ENCODE results near the gene CENPN.

Gene CENPN

GRCh38 chr16:81004646-81005353, 2.2 kb upstream of the CENPN start:
- H3K9ac ChIP-seq (ENCODE audit: low read length), result peak overlapping the region; percentile 34; the same call in 1 of the 2 replicates
- no peaks in the 10 kb centered on the region for H3K27me3 ChIP-seq (ENCODE audit: low read length)
- no peak overlapping the region for H3K27ac ChIP-seq (ENCODE audit: low read depth, low read length)
- H2AFZ ChIP-seq (ENCODE audit: low read depth, low read length, severe bottlenecking), result no peak overlapping the region
- TF ChIP-seq EZH2phosphoT487 (conservative IDR thresholded peaks at IDR 0.05; ENCODE audit: low read length) (no peak), CTCF (IDR thresholded peaks at IDR 0.05; ENCODE audit: insufficient read depth, low read length, poor library complexity, severe bottlenecking) (peak; percentile 67)
- H3K4me3 ChIP-seq (ENCODE audit: insufficient read depth, low read length, poor library complexity, severe bottlenecking), result peak overlapping the region; percentile 75
- H4K20me1 ChIP-seq (ENCODE audit: low read depth, low read length), result peaks cover 37% of the 10 kb centered on the region
- peak overlapping the region; percentile 85 for H3K4me2 ChIP-seq (ENCODE audit: low read depth, low read length, poor library complexity, severe bottlenecking)
- no peaks in the 10 kb centered on the region for H3K36me3 ChIP-seq (ENCODE audit: low read length)
- H3K79me2 ChIP-seq (ENCODE audit: insufficient read depth, low read length), result peaks cover 90% of the 10 kb centered on the region
- peaks cover 10% of the 10 kb centered on the region; the same call in 1 of the 2 replicates for H3F3A ChIP-seq (ENCODE audit: insufficient read depth)
- H3K9me2 ChIP-seq (replicated peaks; ENCODE audit: insufficient read depth, low read length), result no peaks in the 10 kb centered on the region
- H3K9me3 ChIP-seq (ENCODE audit: insufficient read depth, low read length), result no peaks in the 10 kb centered on the region

- peak overlapping the region; percentile 85 for H3K4me2 ChIP-seq (ENCODE audit: low read depth, low read length, poor library complexity, severe bottlenecking)
- peaks cover 37% of the 10 kb centered on the region for H4K20me1 ChIP-seq (ENCODE audit: low read depth, low read length)
- H3K79me2 ChIP-seq (ENCODE audit: insufficient read depth, low read length), result peaks cover 90% of the 10 kb centered on the region
- H3K4me3 ChIP-seq (ENCODE audit: insufficient read depth, low read length, poor library complexity, severe bottlenecking), result peak overlapping the region; percentile 75
- H3K27ac ChIP-seq (ENCODE audit: low read depth, low read length), result peak overlapping the region; percentile 92; the same call in 1 of the 2 replicates
- peak overlapping the region; percentile 95 for H3K9ac ChIP-seq (ENCODE audit: low read length)
- no peaks in the 10 kb centered on the region for H3K27me3 ChIP-seq (ENCODE audit: low read length)
- H2AFZ ChIP-seq (ENCODE audit: low read depth, low read length, severe bottlenecking), result no peak overlapping the region
- no peaks in the 10 kb centered on the region for H3K9me2 ChIP-seq (replicated peaks; ENCODE audit: insufficient read depth, low read length)
- no peak for TF ChIP-seq CTCF (IDR thresholded peaks at IDR 0.05; ENCODE audit: insufficient read depth, low read length, poor library complexity, severe bottlenecking)
- TF ChIP-seq EZH2phosphoT487 (conservative IDR thresholded peaks at IDR 0.05; ENCODE audit: low read length), result no peak
- no peaks in the 10 kb centered on the region for H3K9me3 ChIP-seq (ENCODE audit: insufficient read depth, low read length)
- H3F3A ChIP-seq (ENCODE audit: insufficient read depth), result peaks cover 10% of the 10 kb centered on the region; the same call in 1 of the 2 replicates
- H3K36me3 ChIP-seq (ENCODE audit: low read length), result no peaks in the 10 kb centered on the region
Measured at GRCh38 chr16:81005610-81006161, 1.3 kb upstream of the CENPN start.

- H4K20me1 ChIP-seq (ENCODE audit: low read depth, low read length), result peaks cover 32% of the 10 kb centered on the region
- peak overlapping the region; percentile 86 for H2AFZ ChIP-seq (ENCODE audit: low read depth, low read length, severe bottlenecking)
- peak overlapping the region; percentile 92 for H3K27ac ChIP-seq (ENCODE audit: low read depth, low read length)
Measured at GRCh38 chr16:81006211-81006812, 702 bp upstream of the CENPN start.

More at GRCh38 chr16:81006211-81006812, 702 bp upstream of the CENPN start:
- Histone ChIP-seq H3F3A (ENCODE audit: insufficient read depth) (peaks cover 10% of the 10 kb centered on the region; the same call in 1 of the 2 replicates), H3K9me3 (ENCODE audit: insufficient read depth, low read length) (no peaks in the 10 kb centered on the region), H3K9ac (ENCODE audit: low read length) (peak overlapping the region; percentile 95), H3K27me3 (ENCODE audit: low read length) (no peaks in the 10 kb centered on the region), H3K4me3 (ENCODE audit: insufficient read depth, low read length, poor library complexity, severe bottlenecking) (peak overlapping the region; percentile 75), H3K79me2 (ENCODE audit: insufficient read depth, low read length) (peaks cover 90% of the 10 kb centered on the region), H3K9me2 (replicated peaks; ENCODE audit: insufficient read depth, low read length) (no peaks in the 10 kb centered on the region), H3K36me3 (ENCODE audit: low read length) (no peaks in the 10 kb centered on the region), H3K4me2 (ENCODE audit: low read depth, low read length, poor library complexity, severe bottlenecking) (peak overlapping the region; percentile 85)
- TF ChIP-seq EZH2phosphoT487 (conservative IDR thresholded peaks at IDR 0.05; ENCODE audit: low read length), result no peak
- TF ChIP-seq CTCF (IDR thresholded peaks at IDR 0.05; ENCODE audit: insufficient read depth, low read length, poor library complexity, severe bottlenecking), result no peak

Data from SU-DHL-6 (cell line).